Measurements from ENCODE around the gene EDC4. TPM values are rescaled to one million over a fixed set of nuclear protein-coding genes. Genes with fewer than 3 reads are reported as not detected.

EDC4 gene
- total and polyA plus RNA-seq, 2 of the 13 experiments (the other 11 are each of a cell fraction or from before 2014, with no cell fraction given), result 51.4 to 59.1 TPM

GRCh38 chr16:67872631-67873434 is at the start of gene EDC4 (continued):
- TF ChIP-seq DZIP1 (CRISPR knock-in tag; IDR thresholded peaks at IDR 0.05), result 0 out of 2 replicates have a peak, but pooled peaks have one; percentile 71

- ATAC-seq, result no peak; the same call in 1 of the 3 replicates
- H3K9me3 ChIP-seq (ENCODE audit: low read length), result no peaks in the 10 kb centered on the region
- H3K4me2 ChIP-seq (ENCODE audit: low read depth, low read length), result no peak overlapping the region
- intact Hi-C loops (cut with micrococcal nuclease; ENCODE audit: unreplicated experiment), result no loop called here
- no peaks in the 10 kb centered on the region for H3K79me2 ChIP-seq (ENCODE audit: insufficient read depth, low read length)
- no peak overlapping the region for H3K9ac ChIP-seq (ENCODE audit: insufficient read depth, low read depth, low read length)
- no peak overlapping the region for H3K4me3 ChIP-seq (replicated peaks in 1 of 3; ENCODE audit: insufficient read depth in 1 of 3, low read depth in 2 of 3, low read length in 3 of 3)
- ChIA-PET CTCF (ENCODE audit: low intra/inter-chr PET ratio, low total read pairs) (no interaction called here), POLR2A (no interaction called here)
- no peak overlapping the region for H3K27ac ChIP-seq (ENCODE audit: extremely low read length, insufficient read depth, low read length)
- no peaks in the 10 kb centered on the region for H4K20me1 ChIP-seq (ENCODE audit: insufficient read depth, low read length)
- peaks cover 9 to 32% of the 10 kb centered on the region in 2 experiments; a peak in 4 of 5 replicates for H3K36me3 ChIP-seq (replicated peaks in 1 of 2; ENCODE audit: control insufficient read depth in 1 of 2, insufficient read depth in 2 of 2, low read length in 2 of 2)
- FAIRE-seq, result no peak
- TF ChIP-seq ISL2 (CRISPR knock-in tag; IDR thresholded peaks at IDR 0.05) (no peak), EEA1 (CRISPR knock-in tag; IDR thresholded peaks at IDR 0.05; ENCODE audit: borderline replicate concordance) (0 out of 2 replicates have a peak, but pooled peaks have one; percentile 45)
- BruUV-seq (replicated peaks), result no TSS peak
- peaks cover 16% of the 10 kb centered on the region for H3K4me1 ChIP-seq (ENCODE audit: insufficient read depth, low read length)
- in situ Hi-C loops (cut with HindIII; ENCODE audit: extremely low pct_ligation_motif_present, low pct_unique_long_range_greater_than_20kb), result no loop called here
- no peak for DNase-seq (ENCODE audit: low spot score)
- no peak overlapping the region for H2AFZ ChIP-seq (ENCODE audit: low read length)
- 81% methylated on average over 8 of the region's 8 CpGs for WGBS (ENCODE audit: low lambda C conversion rate)
- no peaks in the 10 kb centered on the region; a peak in 1 of 5 replicates for H3K27me3 ChIP-seq (ENCODE audit: control insufficient read depth in 1 of 2, insufficient read depth in 2 of 2, low read length in 2 of 2)
These were observed 47.7 kb upstream of the EDC4 start for GRCh38 chr16:67825119-67825518.
